Tongue (tissue), 2 donors: ENCODE results near the gene FGF9. TPM values are rescaled to one million over a fixed set of nuclear protein-coding genes. Genes with fewer than 3 reads are reported as not detected.

Experiments used
- DNase-seq: peaks from one replicate; pipeline ENCODE4 v3.0.0-alpha.2; 2015
- total RNA-seq: library from RNA; depleted of rRNA; stranded (reverse); fragments of >200 nt; gene quantifications from one replicate; pipeline ENCODE4 v1.2.3, GENCODE V29; 2014

The FGF9 gene
- total RNA-seq, 1 donor from 2014 or later = 3.1 TPM

DNA sequence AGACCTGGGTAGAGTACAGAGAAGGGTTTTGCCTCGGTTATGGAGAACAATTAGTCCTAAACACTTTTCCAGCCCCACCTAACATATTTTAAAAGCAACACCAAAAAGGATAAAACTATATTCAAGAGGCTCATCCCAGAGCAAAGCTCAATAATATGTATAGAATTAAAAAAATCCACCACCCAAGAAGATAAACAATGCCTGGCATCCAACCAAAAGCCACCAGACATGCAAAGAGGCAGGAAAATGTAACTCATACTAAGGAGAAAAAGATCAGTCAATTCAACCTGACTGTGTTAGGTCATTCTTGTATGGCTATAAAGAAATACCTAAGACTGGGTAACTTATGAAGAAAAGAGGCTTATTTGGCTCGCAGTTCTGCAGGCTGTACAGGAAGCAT, 39.3 kb downstream of the FGF9 start:
- DNase-seq = no peak

- DNase-seq = no peak
Measured at GRCh38 chr13:21717817-21718216, 46.9 kb downstream of the FGF9 start.

DNA sequence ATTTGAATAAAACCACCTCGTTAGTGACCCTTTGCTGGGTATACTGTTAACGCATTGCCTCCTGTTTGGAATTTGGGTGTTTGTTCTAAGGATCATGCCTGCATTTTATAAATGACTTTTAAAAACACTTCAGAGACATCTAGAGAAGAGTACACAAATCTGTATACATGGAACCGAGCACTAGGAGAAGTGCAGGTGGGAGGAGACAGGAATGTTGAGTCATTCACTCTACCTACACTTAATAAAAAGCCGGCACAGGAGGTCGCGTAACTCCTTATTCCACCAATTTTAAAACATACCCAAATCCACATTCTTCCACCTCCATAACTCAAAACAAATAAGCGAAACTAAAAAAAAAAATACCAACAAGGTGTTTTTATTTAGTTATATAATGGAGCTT, 48.6 kb downstream of the FGF9 start:
- no peak for DNase-seq

GRCh38 chr13:21723807-21724505, 53.1 kb downstream of the FGF9 start:
- DNase-seq = no peak

DNA sequence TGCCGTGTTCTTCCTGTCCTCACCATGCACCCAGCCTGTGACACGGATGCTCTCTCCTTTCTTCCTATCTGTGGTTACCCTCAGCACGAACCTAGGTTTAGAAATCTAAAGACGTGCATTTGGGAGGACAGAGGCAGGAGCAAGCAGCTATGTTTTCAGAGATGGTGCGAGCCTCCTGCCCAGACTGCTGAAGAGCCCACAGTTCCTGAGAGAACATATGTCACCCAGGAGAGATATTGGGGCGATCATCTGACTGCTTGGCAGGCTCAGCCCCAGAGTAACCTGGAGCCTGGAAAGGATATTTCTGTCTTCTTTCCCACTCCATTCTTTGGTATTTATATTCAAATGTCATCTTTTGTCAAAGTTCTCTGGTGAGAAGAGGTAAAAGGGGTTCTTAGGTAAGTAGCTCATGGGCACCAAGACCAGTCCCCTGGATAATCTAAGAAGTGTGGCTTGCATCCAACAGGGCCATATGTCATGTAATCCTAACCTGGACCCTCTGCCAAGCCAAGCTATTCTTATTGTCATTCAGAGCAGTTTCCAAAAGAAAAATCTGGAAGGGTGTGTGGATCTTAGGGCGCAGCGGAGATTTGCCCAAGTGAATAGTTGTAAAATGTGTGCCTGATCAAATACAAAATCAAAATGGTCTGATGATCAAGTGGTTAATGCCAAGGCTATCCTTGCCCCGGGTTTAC, 59.5 kb downstream of the FGF9 start:
- DNase-seq = no peak

- no peak for DNase-seq
Measured at GRCh38 chr13:21733475-21734263, 62.8 kb downstream of the FGF9 start.

DNA sequence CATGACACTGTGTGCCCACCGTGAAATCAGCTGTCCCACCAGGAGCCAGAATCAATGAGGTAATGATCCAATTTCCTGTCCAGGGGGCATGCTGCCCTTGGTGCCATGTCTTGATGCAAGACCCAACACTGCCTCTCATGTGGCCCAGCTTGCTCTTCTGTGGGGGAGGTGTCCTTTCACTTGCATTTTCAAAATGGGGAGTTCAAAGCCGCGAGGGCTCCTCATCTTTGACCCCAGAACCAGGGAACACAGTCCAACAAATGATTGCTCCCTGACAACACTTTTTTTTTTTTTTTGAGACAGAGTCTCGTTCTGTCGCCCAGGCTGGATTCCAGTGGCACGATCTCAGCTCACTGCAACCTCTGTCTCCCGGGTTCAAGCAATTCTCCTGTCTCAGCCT, 64.1 kb downstream of the FGF9 start:
- DNase-seq = no peak

GRCh38 chr13:21735701-21736401, 65.0 kb downstream of the FGF9 start:
- peak; percentile 48 for DNase-seq

- no peak for DNase-seq
Measured at GRCh38 chr13:21736926-21737325, 66.1 kb downstream of the FGF9 start.

GRCh38 chr13:21738630-21739029, 67.8 kb downstream of the FGF9 start:
- peak; percentile 90 for DNase-seq

DNA sequence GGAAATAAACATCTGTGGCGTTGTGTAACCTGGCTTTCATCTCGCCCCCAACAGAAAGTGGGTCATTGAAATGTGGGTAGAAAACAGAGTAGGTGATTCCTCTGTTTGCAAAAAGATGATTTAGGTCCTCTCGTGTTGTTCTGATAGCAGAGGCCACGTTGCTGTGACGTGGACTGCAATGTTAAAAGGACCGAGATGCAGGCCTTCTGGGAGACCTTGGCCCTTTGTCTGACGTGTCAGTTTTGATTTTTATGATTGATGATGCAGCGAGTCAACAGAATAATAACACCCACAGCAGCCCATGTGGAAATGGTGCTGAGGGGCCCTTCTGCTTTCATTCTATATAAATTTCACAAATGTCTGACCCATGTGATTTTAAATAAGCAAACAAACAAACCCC, 68.9 kb downstream of the FGF9 start:
- DNase-seq = no peak

DNA sequence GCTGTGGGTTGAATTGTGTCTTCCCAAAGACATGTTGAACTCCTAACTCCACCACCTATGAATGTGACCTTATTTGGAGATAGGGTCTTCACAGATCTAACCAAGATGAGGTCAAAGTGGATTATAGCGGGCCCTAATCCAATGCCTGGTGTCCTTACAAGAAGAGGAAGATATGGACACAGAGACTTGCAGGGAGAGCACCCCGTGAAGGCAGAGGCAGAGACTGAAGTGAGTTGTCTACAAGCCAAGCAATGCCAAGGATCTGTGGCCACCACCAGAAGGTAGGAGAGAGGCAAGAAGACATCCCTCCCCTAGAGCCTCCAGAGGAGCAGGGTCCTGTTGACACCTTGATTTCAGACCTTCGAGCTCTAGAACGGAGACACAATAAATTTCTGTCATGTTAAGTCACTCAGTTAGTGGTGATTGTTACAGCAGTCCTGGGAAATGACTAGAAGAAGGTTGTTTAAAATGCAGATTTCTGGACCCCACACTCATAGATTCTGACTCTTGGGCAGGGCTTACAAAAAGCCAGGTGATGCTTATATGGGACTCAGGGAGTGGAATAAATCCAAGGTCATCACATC, 70.6 kb downstream of the FGF9 start:
- no peak for DNase-seq

- DNase-seq = no peak
Measured at GRCh38 chr13:21742096-21742495, 71.2 kb downstream of the FGF9 start.

DNA sequence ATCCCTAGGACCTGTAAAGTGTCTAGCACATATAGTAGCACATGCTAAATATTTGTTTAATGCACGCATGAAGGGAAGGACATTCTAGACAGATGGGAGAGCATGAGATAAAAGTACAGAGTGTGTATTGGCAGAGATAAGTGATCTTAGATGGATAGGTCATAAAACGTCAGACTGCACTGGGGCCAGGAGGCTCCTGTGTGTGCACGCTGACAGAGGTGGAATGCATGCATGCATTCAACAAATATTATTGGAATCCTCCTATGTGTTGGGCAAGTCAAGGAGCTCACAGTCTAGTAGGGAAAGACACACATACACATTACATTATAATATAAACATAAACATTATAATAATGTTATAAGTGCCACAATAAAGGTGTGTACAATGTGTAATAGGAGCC, 73.3 kb downstream of the FGF9 start:
- no peak for DNase-seq

DNA sequence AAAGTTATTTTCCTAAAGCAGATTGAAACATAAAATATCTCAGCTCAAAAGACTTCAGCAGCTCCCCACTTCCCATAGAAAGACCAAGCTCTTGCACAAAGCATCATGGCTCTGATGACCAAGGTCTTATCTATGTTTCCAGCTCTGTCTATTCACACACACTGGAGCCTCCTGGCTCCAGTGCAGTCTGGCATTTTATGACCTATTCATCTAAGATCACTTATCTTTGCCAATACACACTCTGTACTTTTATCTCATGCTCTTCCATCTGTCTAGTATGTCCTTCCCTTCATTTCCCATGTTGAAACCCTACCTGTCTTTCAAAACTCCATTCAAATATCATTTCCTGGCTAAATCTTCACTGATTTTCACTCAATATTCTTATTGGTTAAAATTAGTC, 74.4 kb downstream of the FGF9 start:
- no peak for DNase-seq

DNA sequence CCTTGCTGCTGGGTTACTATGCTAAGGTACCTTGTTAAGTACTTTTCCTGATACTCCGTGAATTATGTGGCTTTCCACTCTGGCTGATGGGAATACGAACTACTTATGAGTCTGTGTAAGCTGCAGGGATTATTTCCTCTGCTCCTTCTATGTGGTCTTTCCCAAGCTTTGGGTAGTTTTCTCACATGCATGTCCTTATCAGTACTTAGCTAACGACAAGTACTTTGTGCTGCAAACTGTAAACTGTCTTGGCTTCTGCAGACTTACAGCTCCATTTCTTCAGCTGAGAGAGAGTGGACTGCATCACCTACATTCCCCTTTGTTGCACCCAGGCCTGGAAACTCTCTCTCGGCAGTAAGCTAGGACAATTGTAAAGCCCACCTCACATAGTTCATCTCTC, 76.6 kb downstream of the FGF9 start:
- DNase-seq = no peak

- peak; percentile 20 for DNase-seq
Measured at GRCh38 chr13:21748166-21748565, 77.3 kb downstream of the FGF9 start.

GRCh38 chr13:21749410-21749809, 78.5 kb downstream of the FGF9 start:
- DNase-seq = no peak

DNA sequence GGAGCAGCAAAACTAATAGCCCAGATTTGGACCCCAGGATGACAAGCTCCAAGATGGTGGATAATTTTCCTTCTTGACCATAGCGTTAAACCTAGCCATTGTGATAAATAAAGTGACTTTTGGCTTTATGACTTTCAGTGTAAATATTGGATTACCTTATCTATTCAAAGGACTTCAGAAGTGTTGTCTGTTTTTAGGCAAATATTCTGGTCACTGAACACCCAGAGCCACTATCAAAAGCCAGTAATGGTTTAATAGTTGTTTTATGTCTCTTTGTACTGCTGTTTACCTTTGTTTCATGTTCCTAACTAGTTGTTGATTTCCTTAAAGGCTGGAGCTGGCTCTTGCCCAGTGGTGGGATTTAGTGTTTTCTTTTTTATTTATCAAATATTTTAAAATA, 81.6 kb downstream of the FGF9 start:
- DNase-seq = no peak

GRCh38 chr13:21753117-21753729, 82.3 kb downstream of the FGF9 start:
- DNase-seq = no peak
